Neural cell (in vitro differentiated cells): ENCODE data around the gene FYN. TPM values are rescaled to one million over a fixed set of nuclear protein-coding genes. Genes with fewer than 3 reads are reported as not detected.

Source experiments
- H2AFZ ChIP-seq: fragments of 200-600, 300-800 bp; sonication (generic), shearing (Covaris generic); 2 replicates; pipeline ENCODE4 v1.6.0; 2014; ENCODE audit warnings: low read depth, mild to moderate bottlenecking, antibody characterized with exemption, low read length, moderate library complexity
- H3F3A ChIP-seq: fragments of 200-600 bp; shearing (Covaris generic); 2 replicates; pipeline ENCODE4 v1.6.1; 2016; ENCODE audit warnings: mild to moderate bottlenecking, moderate library complexity, mixed read lengths, antibody characterized with exemption, low read length; ENCODE audit not compliant: insufficient read depth, poor library complexity, severe bottlenecking
- H3K27ac ChIP-seq: fragments of 200-600, 300-800 bp; sonication (generic), shearing (Covaris generic); 2 replicates; pipeline ENCODE4 v1.5.1; 2014; ENCODE audit warnings: mild to moderate bottlenecking, low read length, moderate library complexity
- H3K27me3 ChIP-seq: fragments of 300-800, 200-600 bp; sonication (generic), shearing (Covaris generic); 2 replicates; pipeline ENCODE4 v1.6.0; 2014; ENCODE audit warnings: mild to moderate bottlenecking, low read depth, low read length, moderate library complexity; ENCODE audit not compliant: insufficient read depth
- H3K36me3 ChIP-seq: fragments of 300-800, 200-600 bp; sonication (generic), shearing (Covaris generic); 2 replicates; pipeline ENCODE4 v1.5.1; 2014; ENCODE audit warnings: mild to moderate bottlenecking, antibody characterized with exemption, low read length, moderate library complexity; ENCODE audit not compliant: insufficient read depth
- H3K4me2 ChIP-seq: fragments of 300-800, 200-600 bp; sonication (generic), shearing (Covaris generic); 2 replicates; pipeline ENCODE4 v1.6.0; 2014; ENCODE audit warnings: mild to moderate bottlenecking, low read length
- H3K4me3 ChIP-seq: fragments of 300-800, 200-600 bp; sonication (generic), shearing (Covaris generic); 2 replicates; pipeline ENCODE4 v1.5.1; 2014; ENCODE audit warnings: mild to moderate bottlenecking, low read length, moderate library complexity
- H3K79me2 ChIP-seq: fragments of 200-600 bp; shearing (Covaris generic); replicated peaks from 2 replicates; pipeline ENCODE4 v1.6.0; 2014; ENCODE audit warnings: mild to moderate bottlenecking, low read length, moderate library complexity; ENCODE audit not compliant: insufficient read depth
- H3K9ac ChIP-seq: fragments of 300-800, 200-600 bp; sonication (generic), shearing (Covaris generic); 2 replicates; pipeline ENCODE4 v1.6.1; 2016; ENCODE audit warnings: mild to moderate bottlenecking, low read length, mixed read lengths
- H3K9me2 ChIP-seq: fragments of 200-600 bp; shearing (Covaris generic); 2 replicates; pipeline ENCODE4 v1.6.1; 2016; ENCODE audit warnings: mild to moderate bottlenecking, low read length, mixed read lengths; ENCODE audit not compliant: insufficient read depth
- H3K9me3 ChIP-seq: fragments of 200-600, 300-800 bp; sonication (generic), shearing (Covaris generic); 2 replicates; pipeline ENCODE4 v1.6.1; 2016; ENCODE audit warnings: mild to moderate bottlenecking, mixed run types, low read length, moderate library complexity, mixed read lengths
- H4K20me1 ChIP-seq: fragments of 200-600 bp; shearing (Covaris generic); 2 replicates; pipeline ENCODE4 v1.6.1; 2016; ENCODE audit warnings: mild to moderate bottlenecking, mixed run types; ENCODE audit not compliant: insufficient read depth
- CTCF ChIP-seq: fragments of 450-650 bp; IDR thresholded peaks from 2 replicates; pipeline ENCODE4 v1.5.1; 2014; ENCODE audit warnings: antibody characterized with exemption, mild to moderate bottlenecking, moderate library complexity; ENCODE audit not compliant: poor library complexity, severe bottlenecking
- EP300 ChIP-seq: fragments of 450-650 bp; conservative IDR thresholded peaks from 2 replicates; pipeline ENCODE4 v1.6.1; 2014; ENCODE audit warnings: antibody characterized with exemption, mild to moderate bottlenecking, moderate library complexity; ENCODE audit not compliant: poor library complexity, severe bottlenecking
- EZH2 ChIP-seq: fragments of 200-600, 300-800 bp; shearing (Covaris generic), sonication (generic); IDR thresholded peaks from 2 replicates; pipeline ENCODE4 v1.6.1; 2014; ENCODE audit warnings: antibody characterized with exemption, low read length, borderline replicate concordance, mild to moderate bottlenecking; ENCODE audit not compliant: insufficient read depth, poor library complexity, severe bottlenecking
- MXI1 ChIP-seq: fragments of 450-650 bp; conservative IDR thresholded peaks from 2 replicates; pipeline ENCODE4 v1.6.1; 2014; ENCODE audit warnings: antibody characterized with exemption, mild to moderate bottlenecking; ENCODE audit not compliant: poor library complexity, severe bottlenecking
- POLR2AphosphoS5 ChIP-seq: IDR thresholded peaks from 2 replicates; pipeline ENCODE4 v1.6.1; 2012
- RAD21 ChIP-seq: fragments of 450-650 bp; conservative IDR thresholded peaks from 2 replicates; pipeline ENCODE4 v1.6.1; 2014; ENCODE audit warnings: antibody characterized with exemption, mild to moderate bottlenecking, moderate library complexity
- REST ChIP-seq: IDR thresholded peaks from 2 replicates; pipeline ENCODE4 v1.6.1; 2012; ENCODE audit warnings: borderline replicate concordance
- SMC3 ChIP-seq: fragments of 450-650 bp; conservative IDR thresholded peaks from 2 replicates; pipeline ENCODE4 v1.6.1; 2014; ENCODE audit warnings: antibody characterized with exemption, mild to moderate bottlenecking, moderate library complexity; ENCODE audit not compliant: poor library complexity
- TAF1 ChIP-seq: IDR thresholded peaks from 2 replicates; pipeline ENCODE4 v1.6.1; 2012; ENCODE audit warnings: low read depth
- polyA plus RNA-seq: library from polyadenylated mRNA; depleted of rRNA; stranded (reverse); fragments of >200 nt; gene quantifications from 2 replicates; pipeline ENCODE4 v1.2.3, GENCODE V29; 2014

FYN gene
- polyA plus RNA-seq, 1 donor from 2014 or later: 277 TPM

GRCh38 chr6:111718990-111719389, 154.3 kb downstream of the FYN start:
- Histone ChIP-seq H3K9ac (no peak overlapping the region), H3K9me2 (no peaks in the 10 kb centered on the region), H3K4me2 (no peak overlapping the region), H3K36me3 (no peaks in the 10 kb centered on the region), H3K4me3 (no peak overlapping the region), H3K27me3 (no peaks in the 10 kb centered on the region), H2AFZ (no peak overlapping the region), H4K20me1 (no peaks in the 10 kb centered on the region), H3K9me3 (no peaks in the 10 kb centered on the region), H3K27ac (no peak overlapping the region), H3F3A (no peaks in the 10 kb centered on the region), H3K79me2 (peaks cover 5% of the 10 kb centered on the region)
- no peak for TF ChIP-seq POLR2AphosphoS5
- no peak for TF ChIP-seq EP300
- TF ChIP-seq MXI1: no peak
- no peak for TF ChIP-seq CTCF
- no peak for TF ChIP-seq SMC3
- TF ChIP-seq EZH2: no peak

DNA sequence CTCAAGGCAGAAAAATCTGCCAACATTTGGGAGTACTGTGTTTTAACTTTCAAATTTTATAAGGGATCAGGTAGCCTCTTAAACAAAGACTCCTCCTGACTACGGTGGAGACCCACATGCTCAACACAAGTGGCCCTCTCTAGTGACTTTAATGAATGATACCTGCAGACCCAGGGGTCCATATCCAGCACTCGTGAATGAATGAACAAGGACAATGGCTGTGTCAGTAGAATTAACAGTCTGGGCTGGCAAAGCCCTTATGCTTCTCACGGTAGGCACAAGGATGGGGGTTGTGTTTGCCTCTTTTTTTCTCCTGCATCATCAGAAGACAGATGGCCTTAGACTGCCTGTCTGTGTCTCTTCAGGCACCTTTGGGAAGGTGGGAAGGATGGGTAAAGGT, 154.9 kb downstream of the FYN start:
- Histone ChIP-seq H3K9ac (no peak overlapping the region), H3K4me2 (no peak overlapping the region), H3K79me2 (peaks cover 5% of the 10 kb centered on the region), H2AFZ (no peak overlapping the region), H3F3A (no peaks in the 10 kb centered on the region), H3K9me3 (no peaks in the 10 kb centered on the region), H3K4me3 (no peak overlapping the region), H3K27me3 (no peaks in the 10 kb centered on the region), H4K20me1 (no peaks in the 10 kb centered on the region), H3K9me2 (no peaks in the 10 kb centered on the region), H3K27ac (no peak overlapping the region), H3K36me3 (no peaks in the 10 kb centered on the region)
- TF ChIP-seq SMC3: no peak
- TF ChIP-seq CTCF: no peak
- no peak for TF ChIP-seq EZH2
- no peak for TF ChIP-seq POLR2AphosphoS5
- TF ChIP-seq RAD21: no peak
- TF ChIP-seq REST: no peak
- no peak for TF ChIP-seq EP300
- TF ChIP-seq TAF1: no peak
- TF ChIP-seq MXI1: no peak
